GM10266 (cell line): ENCODE results near the gene LDLRAD4.

Experiments used
- DNase-seq: peaks from one replicate; pipeline ENCODE4 v3.0.0; 2012; ENCODE audit errors: extremely low spot score
- CTCF ChIP-seq: IDR thresholded peaks from 2 replicates; pipeline ENCODE4 v1.5.1; 2012; ENCODE audit warnings: mild to moderate bottlenecking, low read depth; ENCODE audit not compliant: control insufficient read depth, insufficient read depth; ENCODE audit errors: missing control alignments

Gene LDLRAD4

GRCh38 chr18:13613591-13614501 lies 395.3 kb downstream of the LDLRAD4 start:
- DNase-seq: no peak
- no peak for TF ChIP-seq CTCF

GRCh38 chr18:13614641-13615288 lies 396.2 kb downstream of the LDLRAD4 start:
- DNase-seq: no peak
- TF ChIP-seq CTCF: no peak

GRCh38 chr18:13615432-13615861 lies 396.9 kb downstream of the LDLRAD4 start:
- no peak for DNase-seq

GRCh38 chr18:13616041-13616440 lies 397.5 kb downstream of the LDLRAD4 start:
- no peak for TF ChIP-seq CTCF
- no peak for DNase-seq

More at GRCh38 chr18:13615432-13615861, 396.9 kb downstream of the LDLRAD4 start:
- no peak for TF ChIP-seq CTCF

GRCh38 chr18:13616525-13617035 lies 398.0 kb downstream of the LDLRAD4 start:
- TF ChIP-seq CTCF: no peak
- no peak for DNase-seq

- no peak for TF ChIP-seq CTCF
- no peak for DNase-seq
These were observed 399.4 kb downstream of the LDLRAD4 start for GRCh38 chr18:13617826-13618515.
